ENCODE data around the gene PABPN1L.

GRCh38 chr16:88846088-88846487 lies 20.4 kb downstream of the PABPN1L start:
- TF ChIP-seq CTCF (conservative IDR thresholded peaks at IDR 0.05) = no peak
- no peak for TF ChIP-seq ZFX (IDR thresholded peaks at IDR 0.05)

All from C4-2B (cell line).